Activated CD4-positive, alpha-beta T cell treated with anti-CD3 and anti-CD28 coated beads for 36 hours (primary cell): Measurements from ENCODE around the gene VMAC. TPM values are rescaled to one million over a fixed set of nuclear protein-coding genes. Genes with fewer than 3 reads are reported as not detected.

Source experiments
- ATAC-seq: fragments of 200-7000 bp; cut with Tn5 transposase; one replicate; pipeline ENCODE4 v1.10.0; 2021; ENCODE audit warnings: mild to moderate bottlenecking, moderate library complexity
- CTCF ChIA-PET: fragments of 350-600 bp; sonication (Branson Sonifier 250); formaldehyde crosslinking; loops from one replicate; lab custom pipeline; 2021; ENCODE audit warnings: antibody characterized with exemption; lab: Charles Lee
- POLR2A ChIA-PET: fragments of 350-600 bp; sonication (Branson Sonifier 250); formaldehyde crosslinking; loops from one replicate; lab custom pipeline; 2021; ENCODE audit warnings: antibody characterized with exemption, inconsistent platforms; lab: Charles Lee
- DNase-seq: peaks from one replicate; pipeline ENCODE4 v3.0.0-alpha.2; 2020
- H3K27ac Mint-ChIP-seq: one replicate; pipeline ENCODE4 v1.8.0; 2021; ENCODE audit warnings: mixed read lengths
- H3K27me3 Mint-ChIP-seq: one replicate; pipeline ENCODE4 v1.8.0; 2021; ENCODE audit warnings: mixed read lengths
- H3K36me3 Mint-ChIP-seq: one replicate; pipeline ENCODE4 v1.8.0; 2021; ENCODE audit warnings: low read depth, mixed read lengths
- H3K4me1 Mint-ChIP-seq: one replicate; pipeline ENCODE4 v1.8.0; 2021; ENCODE audit warnings: mixed read lengths
- H3K4me3 Mint-ChIP-seq: one replicate; pipeline ENCODE4 v1.8.0; 2021; ENCODE audit warnings: mild to moderate bottlenecking, moderate library complexity, mixed read lengths
- H3K9me3 Mint-ChIP-seq: one replicate; pipeline ENCODE4 v1.8.0; 2021; ENCODE audit warnings: low read depth, mixed read lengths
- intact Hi-C, 2 experiments: fragments of 100-400 bp; cut with DNase I in 1 of 2; cut with micrococcal nuclease in 1 of 2; formaldehyde crosslinking; loops; one replicate each; pipeline versions ENCODE4 v1.14.2 to v1.15.1; 2022 to 2024; cut with DNase I, micrococcal nuclease
- total RNA-seq, 2 experiments: library from RNA; stranded (reverse); gene quantifications; one replicate each; pipeline ENCODE4 v1.2.3, GENCODE V29; 2021

The VMAC gene
- total RNA-seq, 2 experiments from 2014 or later, result 2.3 to 2.8 TPM

- H3K27me3 Mint-ChIP-seq, result no peaks in the 10 kb centered on the region
- CTCF ChIA-PET, result interaction anchor here (0.7 to 2.7 kb wide), 3 partner anchors 12 to 50 kb away, joined by 3 to 16 read pairs (median 5); partner anchors contain the start of gene RANBP3
- H3K36me3 Mint-ChIP-seq, result peaks cover 25% of the 10 kb centered on the region
- H3K4me1 Mint-ChIP-seq, result peaks cover 93% of the 10 kb centered on the region
- H3K27ac Mint-ChIP-seq, result peak overlapping the region; percentile 30
- no peak for DNase-seq
- POLR2A ChIA-PET, result no interaction called here
- intact Hi-C loops, result no loop called here
- no peaks in the 10 kb centered on the region for H3K9me3 Mint-ChIP-seq
- H3K4me3 Mint-ChIP-seq, result no peak overlapping the region
- ATAC-seq, result no peak
Measured at GRCh38 chr19:5956323-5956722, 51.7 kb downstream of the VMAC start.

- ChIA-PET CTCF (interaction anchor here (0.5 to 2.7 kb wide), 3 partner anchors 11 to 25 kb away, joined by 3 to 16 read pairs (median 3); partner anchors contain the start of gene RANBP3), POLR2A (no interaction called here)
- H3K27ac Mint-ChIP-seq, result peak overlapping the region; percentile 22
- no peak for DNase-seq
- H3K9me3 Mint-ChIP-seq, result no peaks in the 10 kb centered on the region
- intact Hi-C loops, result no loop called here
- no peak for ATAC-seq
- H3K4me3 Mint-ChIP-seq, result no peak overlapping the region
- H3K27me3 Mint-ChIP-seq, result no peaks in the 10 kb centered on the region
- H3K36me3 Mint-ChIP-seq, result peaks cover 22% of the 10 kb centered on the region
- peaks cover 92% of the 10 kb centered on the region for H3K4me1 Mint-ChIP-seq
Measured at GRCh38 chr19:5956728-5957127, 52.1 kb downstream of the VMAC start.

GRCh38 chr19:5957170-5957569, 52.5 kb downstream of the VMAC start:
- peaks cover 92% of the 10 kb centered on the region for H3K4me1 Mint-ChIP-seq

GRCh38 chr19:5958074-5958850, 53.6 kb downstream of the VMAC start:
- intact Hi-C loops, result no loop called here
- POLR2A ChIA-PET, result interaction anchor here (0.6 kb wide), 1 partner anchor 9 kb away, joined by 3 read pairs; no protein-coding TSS in a partner anchor
- Mint-ChIP-seq H3K4me3 (no peak overlapping the region), H3K27ac (peak overlapping the region; percentile 78), H3K27me3 (no peaks in the 10 kb centered on the region), H3K9me3 (no peaks in the 10 kb centered on the region), H3K4me1 (peaks cover 92% of the 10 kb centered on the region), H3K36me3 (peaks cover 8% of the 10 kb centered on the region)
- DNase-seq (no peak), ATAC-seq (no peak)
- CTCF ChIA-PET, result interaction anchor here (1.9 to 2.7 kb wide), 2 partner anchors 10 kb away, joined by 8 to 16 read pairs; no protein-coding TSS in a partner anchor

More at GRCh38 chr19:5957170-5957569, 52.5 kb downstream of the VMAC start:
- no peak overlapping the region for H3K4me3 Mint-ChIP-seq
- DNase-seq, result no peak
- H3K36me3 Mint-ChIP-seq, result peaks cover 19% of the 10 kb centered on the region
- H3K27ac Mint-ChIP-seq, result no peak overlapping the region
- intact Hi-C loops, result no loop called here
- POLR2A ChIA-PET, result no interaction called here
- ATAC-seq, result no peak
- H3K27me3 Mint-ChIP-seq, result no peaks in the 10 kb centered on the region
- CTCF ChIA-PET, result interaction anchor here (0.5 to 2.7 kb wide), 3 partner anchors 11 to 44 kb away, joined by 3 to 16 read pairs (median 3); no protein-coding TSS in a partner anchor
- no peaks in the 10 kb centered on the region for H3K9me3 Mint-ChIP-seq

GRCh38 chr19:5958851-5959122, 54.1 kb downstream of the VMAC start:
- H3K4me1 Mint-ChIP-seq, result peaks cover 92% of the 10 kb centered on the region
- H3K4me3 Mint-ChIP-seq, result no peak overlapping the region
- peaks cover 8% of the 10 kb centered on the region for H3K36me3 Mint-ChIP-seq
- ATAC-seq, result no peak
- H3K27me3 Mint-ChIP-seq, result no peaks in the 10 kb centered on the region
- no peaks in the 10 kb centered on the region for H3K9me3 Mint-ChIP-seq
- DNase-seq, result no peak
- H3K27ac Mint-ChIP-seq, result peak overlapping the region; percentile 40
- intact Hi-C loops, result no loop called here
- POLR2A ChIA-PET, result interaction anchor here (0.6 kb wide), 1 partner anchor 9 kb away, joined by 3 read pairs; no protein-coding TSS in a partner anchor
- CTCF ChIA-PET, result interaction anchor here (1.5 to 1.9 kb wide), 2 partner anchors 9 to 12 kb away, joined by 3 to 8 read pairs; no protein-coding TSS in a partner anchor

- H3K4me3 Mint-ChIP-seq, result no peak overlapping the region
- DNase-seq (no peak), ATAC-seq (no peak)
- peaks cover 7% of the 10 kb centered on the region for H3K36me3 Mint-ChIP-seq
- POLR2A ChIA-PET, result no interaction called here
- no peaks in the 10 kb centered on the region for H3K27me3 Mint-ChIP-seq
- no peaks in the 10 kb centered on the region for H3K9me3 Mint-ChIP-seq
- peaks cover 92% of the 10 kb centered on the region for H3K4me1 Mint-ChIP-seq
- intact Hi-C loops, result loop anchor here in 1 of 2 experiments (5.0 kb wide), 1 partner anchor 157 kb away; no protein-coding TSS in a partner anchor
- peak overlapping the region; percentile 40 for H3K27ac Mint-ChIP-seq
- CTCF ChIA-PET, result interaction anchor here (0.6 to 1.9 kb wide), 3 partner anchors 9 to 213 kb away, joined by 3 to 8 read pairs (median 3); no protein-coding TSS in a partner anchor
Measured at GRCh38 chr19:5959260-5960004, 54.8 kb downstream of the VMAC start.

Other genes with a start within 250 kb of the VMAC start
- 10 to 100 TPM; 50.9 to 52.1 TPM for gene MICOS13, start 224.4 kb upstream of the VMAC start, total RNA-seq
- gene HSD11B1L, start 223.8 kb upstream of the VMAC start, total RNA-seq, result 1 to 10 TPM; 2.0 to 3.2 TPM
- gene RPL36, start 214.6 kb upstream of the VMAC start, total RNA-seq, result 1,000 to 10,000 TPM; 1,452 to 1,530 TPM
- 100 to 1,000 TPM; 287 to 315 TPM for gene LONP1, start 184.7 kb upstream of the VMAC start, total RNA-seq
- not detected for gene CATSPERD, start 184.2 kb upstream of the VMAC start, total RNA-seq
- 1 to 10 TPM; 5.3 to 5.4 TPM for gene PRR22, start 120.1 kb upstream of the VMAC start, total RNA-seq
- 10 to 100 TPM; 59.4 to 63.9 TPM for gene DUS3L, start 113.7 kb upstream of the VMAC start, total RNA-seq
- under 1 TPM; 0.21 to 0.32 TPM for gene NRTN, start 99.8 kb upstream of the VMAC start, total RNA-seq
- gene FUT6, start 65.2 kb upstream of the VMAC start, total RNA-seq, result not detected
- not detected for gene FUT3, start 53.4 kb upstream of the VMAC start, total RNA-seq
- gene FUT5, start 34.3 kb upstream of the VMAC start, total RNA-seq, result under 1 TPM in 1 of 2 experiments, not detected in 1; 0.09 TPM
- 100 to 1,000 TPM; 175 to 213 TPM for gene NDUFA11, start 1.1 kb upstream of the VMAC start, total RNA-seq
- 1 to 10 TPM; 2.2 to 2.7 TPM for gene CAPS, start 9.4 kb downstream of the VMAC start, total RNA-seq
- gene RANBP3, start 73.3 kb downstream of the VMAC start, total RNA-seq, result 100 to 1,000 TPM in 1 of 2 experiments, 10 to 100 TPM in 1; 85.5 to 103 TPM
- 1 to 10 TPM; 8.6 to 8.9 TPM for gene RFX2, start 205.6 kb downstream of the VMAC start, total RNA-seq
- gene ACSBG2, start 230.8 kb downstream of the VMAC start, total RNA-seq, result not detected